A549 (cell line): ENCODE results near the gene CTDSPL.

Experiments used
- CEBPB ChIP-seq, 2 experiments: fragments of >200 bp in 1 of 2; sonication (Bioruptor Twin) in 1 of 2; formaldehyde crosslinking in 1 of 2; IDR thresholded peaks; 2 replicates each; pipeline ENCODE4 v1.6.1; 2012 to 2016
- CHD2 ChIP-seq: fragments of 150-350 bp; IDR thresholded peaks from 2 replicates; pipeline ENCODE4 v1.6.1; 2014; ENCODE audit warnings: low read length; ENCODE audit not compliant: partially characterized antibody
- EP300 ChIP-seq, 2 experiments: fragments of >200 bp; sonication (Bioruptor Twin); formaldehyde crosslinking; IDR thresholded peaks; 2 replicates in 1 of 2; 3 replicates in 1 of 2; pipeline ENCODE4 v1.6.1; 2016 to 2017
- ESRRA ChIP-seq: fragments of 150-350 bp; IDR thresholded peaks from 2 replicates; pipeline ENCODE4 v1.6.1; 2014; ENCODE audit warnings: mild to moderate bottlenecking, low read length, borderline replicate concordance
- GATA3 ChIP-seq: IDR thresholded peaks from 2 replicates; pipeline ENCODE4 v1.6.1; 2012; ENCODE audit warnings: borderline replicate concordance
- HOXA7 ChIP-seq: fragments of 250-450 bp; sonication (Bioruptor Pico); IDR thresholded peaks from 2 replicates; pipeline ENCODE4 v1.5.0; 2020; ENCODE audit warnings: mild to moderate bottlenecking, moderate library complexity
- POLR2A ChIP-seq: IDR thresholded peaks from 2 replicates; pipeline ENCODE4 v1.6.1; 2012; ENCODE audit warnings: mild to moderate bottlenecking, low read length
- POLR2AphosphoS2 ChIP-seq: conservative IDR thresholded peaks from 2 replicates; pipeline ENCODE4 v1.6.1; 2012; ENCODE audit warnings: low read length, improper control_type of control experiment, inconsistent platforms
- RAD21 ChIP-seq, 2 experiments: fragments of >200 bp in 1 of 2; sonication (Bioruptor Twin) in 1 of 2; formaldehyde crosslinking in 1 of 2; IDR thresholded peaks in 1 of 2; conservative IDR thresholded peaks in 1 of 2; 2 replicates in 1 of 2; 3 replicates in 1 of 2; pipeline ENCODE4 v1.6.1; 2012 to 2018; ENCODE audit warnings: inconsistent platforms in 1 of 2
- SMC3 ChIP-seq: fragments of >200 bp; sonication (Bioruptor Twin); formaldehyde crosslinking; IDR thresholded peaks from 3 replicates; pipeline ENCODE4 v1.6.1; 2018; ENCODE audit warnings: inconsistent platforms
- SREBF2 ChIP-seq: fragments of 450-650 bp; IDR thresholded peaks from 2 replicates; pipeline ENCODE4 v1.6.1; 2014; ENCODE audit warnings: mild to moderate bottlenecking, moderate library complexity
- TF ChIP-seq, protein P1 (sequence below): fragments of >200 bp; sonication (Bioruptor Twin); formaldehyde crosslinking; IDR thresholded peaks from 3 replicates; pipeline ENCODE4 v1.5.1; 2016
- TF ChIP-seq, protein P2 (sequence below): fragments of 450-650 bp; IDR thresholded peaks from 2 replicates; pipeline ENCODE4 v1.6.1; 2014; ENCODE audit warnings: antibody characterized with exemption
- TF ChIP-seq, protein P3 (sequence below): IDR thresholded peaks from 2 replicates; pipeline ENCODE4 v1.6.1; 2012; ENCODE audit warnings: low read depth, borderline replicate concordance

DNA sequence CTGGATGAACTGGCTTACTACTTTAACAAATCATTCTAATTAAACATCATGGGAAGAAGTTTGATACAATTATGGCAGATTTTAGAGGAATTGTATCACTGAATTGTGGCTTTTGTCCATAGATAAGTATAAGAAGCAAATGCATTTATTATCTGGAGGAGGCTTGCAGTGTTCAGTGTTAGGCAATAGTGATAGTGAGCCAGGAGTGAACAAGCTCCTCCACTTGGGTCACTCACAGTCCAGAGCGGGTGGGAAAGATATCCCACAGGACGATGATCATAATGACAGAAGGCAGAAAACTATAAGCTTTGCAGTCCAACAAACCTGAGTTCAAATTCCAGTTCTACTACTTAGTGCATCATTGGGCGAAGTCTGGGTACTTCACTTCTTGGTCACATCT, 64.9 kb downstream of the CTDSPL start:
- TF ChIP-seq EP300 (IDR thresholded peaks at IDR 0.05) (no peak), POLR2AphosphoS2 (no peak), POLR2A (no peak), SMC3 (no peak), GATA3 (no peak), CHD2 (no peak), SREBF2 (no peak), HOXA7 (CRISPR knock-in tag) (no peak), ESRRA (no peak), RAD21 (conservative IDR thresholded peaks at IDR 0.05 in 1 of 2, IDR thresholded peaks at IDR 0.05 in 1 of 2) (no peak), CEBPB (IDR thresholded peaks at IDR 0.05) (no peak)
- TF ChIP-seq, protein P1, sequence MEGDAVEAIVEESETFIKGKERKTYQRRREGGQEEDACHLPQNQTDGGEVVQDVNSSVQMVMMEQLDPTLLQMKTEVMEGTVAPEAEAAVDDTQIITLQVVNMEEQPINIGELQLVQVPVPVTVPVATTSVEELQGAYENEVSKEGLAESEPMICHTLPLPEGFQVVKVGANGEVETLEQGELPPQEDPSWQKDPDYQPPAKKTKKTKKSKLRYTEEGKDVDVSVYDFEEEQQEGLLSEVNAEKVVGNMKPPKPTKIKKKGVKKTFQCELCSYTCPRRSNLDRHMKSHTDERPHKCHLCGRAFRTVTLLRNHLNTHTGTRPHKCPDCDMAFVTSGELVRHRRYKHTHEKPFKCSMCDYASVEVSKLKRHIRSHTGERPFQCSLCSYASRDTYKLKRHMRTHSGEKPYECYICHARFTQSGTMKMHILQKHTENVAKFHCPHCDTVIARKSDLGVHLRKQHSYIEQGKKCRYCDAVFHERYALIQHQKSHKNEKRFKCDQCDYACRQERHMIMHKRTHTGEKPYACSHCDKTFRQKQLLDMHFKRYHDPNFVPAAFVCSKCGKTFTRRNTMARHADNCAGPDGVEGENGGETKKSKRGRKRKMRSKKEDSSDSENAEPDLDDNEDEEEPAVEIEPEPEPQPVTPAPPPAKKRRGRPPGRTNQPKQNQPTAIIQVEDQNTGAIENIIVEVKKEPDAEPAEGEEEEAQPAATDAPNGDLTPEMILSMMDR = no peak
- TF ChIP-seq, protein P2, sequence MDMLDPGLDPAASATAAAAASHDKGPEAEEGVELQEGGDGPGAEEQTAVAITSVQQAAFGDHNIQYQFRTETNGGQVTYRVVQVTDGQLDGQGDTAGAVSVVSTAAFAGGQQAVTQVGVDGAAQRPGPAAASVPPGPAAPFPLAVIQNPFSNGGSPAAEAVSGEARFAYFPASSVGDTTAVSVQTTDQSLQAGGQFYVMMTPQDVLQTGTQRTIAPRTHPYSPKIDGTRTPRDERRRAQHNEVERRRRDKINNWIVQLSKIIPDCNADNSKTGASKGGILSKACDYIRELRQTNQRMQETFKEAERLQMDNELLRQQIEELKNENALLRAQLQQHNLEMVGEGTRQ = no peak
- TF ChIP-seq, protein P3, sequence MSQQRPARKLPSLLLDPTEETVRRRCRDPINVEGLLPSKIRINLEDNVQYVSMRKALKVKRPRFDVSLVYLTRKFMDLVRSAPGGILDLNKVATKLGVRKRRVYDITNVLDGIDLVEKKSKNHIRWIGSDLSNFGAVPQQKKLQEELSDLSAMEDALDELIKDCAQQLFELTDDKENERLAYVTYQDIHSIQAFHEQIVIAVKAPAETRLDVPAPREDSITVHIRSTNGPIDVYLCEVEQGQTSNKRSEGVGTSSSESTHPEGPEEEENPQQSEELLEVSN = no peak
